GM20431 (cell line): ENCODE results near the gene LAIR1.
"Not testable (repeated sequence)": the region's sequence is repeated elsewhere in the genome, so short reads cannot be mapped to it uniquely, and the experiment has no call there.

Source experiments
- in situ Hi-C: fragments of 300-500 bp; cut with MseI, MboI; formaldehyde crosslinking; loops from one replicate; pipeline ENCODE4 v1.15.0; 2020; ENCODE audit warnings: low sequenced_read_pairs; ENCODE audit not compliant: unreplicated experiment

Gene LAIR1

DNA sequence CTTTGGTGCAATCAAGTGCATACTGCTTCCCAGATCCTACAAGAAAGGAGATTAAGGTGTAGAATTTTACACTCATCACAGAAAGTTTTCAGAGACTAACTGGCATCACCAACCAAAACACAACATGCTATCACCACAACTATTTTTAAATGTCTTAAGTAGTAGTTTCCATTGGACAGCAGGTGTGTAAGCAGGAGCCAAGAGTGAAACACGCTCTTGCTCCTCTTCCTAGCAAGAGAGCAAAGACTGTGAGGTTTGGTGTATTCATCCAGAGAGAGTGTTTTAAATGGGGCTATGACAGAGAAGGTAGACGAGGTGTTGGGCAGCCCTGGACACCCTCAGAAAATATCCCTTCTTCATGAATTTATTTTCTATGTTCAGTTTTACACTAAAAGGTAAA lies 13.3 kb downstream of the LAIR1 start:
- in situ Hi-C loops = no loop called here

DNA sequence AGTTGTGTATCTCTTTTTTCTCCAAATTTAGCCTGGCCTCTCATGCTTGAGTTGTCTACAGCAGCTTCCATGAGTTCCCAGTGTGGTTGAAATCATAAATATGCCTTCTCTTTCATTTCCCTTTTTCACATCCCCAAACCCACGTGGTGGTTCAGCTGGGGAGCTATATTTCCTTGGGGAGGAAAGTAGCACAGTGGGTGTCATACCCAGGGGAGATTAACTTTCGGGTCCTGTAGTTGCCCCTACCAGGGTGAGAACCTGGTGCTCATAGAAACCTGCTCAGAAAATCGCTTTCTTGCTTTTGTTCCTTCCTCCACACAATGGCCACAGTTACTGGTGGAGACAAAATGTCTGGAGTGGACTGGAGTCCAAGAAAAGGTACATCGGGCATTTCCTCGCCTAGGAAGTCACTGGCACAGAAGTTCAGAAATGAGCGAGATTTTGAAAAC lies 18.8 kb downstream of the LAIR1 start:
- in situ Hi-C loops = no loop called here

DNA sequence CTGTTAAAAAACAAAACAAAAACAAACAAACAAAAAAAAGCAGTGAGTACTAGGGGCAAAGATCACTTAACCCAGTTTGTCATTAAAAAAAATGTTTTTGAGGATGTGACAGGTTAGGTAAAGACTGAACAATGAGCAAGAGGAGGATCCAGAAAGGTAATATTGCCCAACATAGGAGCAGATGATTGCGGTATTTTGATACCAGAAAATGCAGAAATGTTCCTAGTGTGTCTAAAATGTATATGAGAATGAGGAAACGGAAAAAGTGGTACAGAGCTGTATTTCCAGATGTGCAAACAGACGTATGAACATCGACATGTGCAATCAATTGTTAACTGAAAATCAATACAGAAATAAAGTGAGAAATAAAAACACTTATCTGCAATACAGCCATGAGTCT lies 20.9 kb downstream of the LAIR1 start:
- in situ Hi-C loops = no loop called here

DNA sequence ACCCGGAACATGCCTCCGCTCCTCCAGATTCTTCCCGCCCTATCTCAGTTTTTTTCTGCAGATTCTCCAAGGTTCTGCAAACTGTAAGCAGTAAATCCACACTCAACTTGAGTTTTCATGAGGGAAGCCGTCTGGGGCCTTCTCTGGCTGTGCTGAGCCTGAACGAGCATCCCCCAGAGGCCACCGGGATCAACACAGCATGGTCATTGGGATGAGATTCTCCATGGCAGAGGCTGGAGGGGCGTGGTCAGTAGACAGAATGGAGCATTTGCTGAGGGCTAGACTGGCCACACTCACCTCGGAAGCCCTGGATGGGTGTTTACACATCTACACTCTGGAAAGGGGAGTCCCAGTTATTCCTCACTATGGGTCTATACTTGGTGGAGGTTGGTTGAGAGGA lies 23.4 kb downstream of the LAIR1 start:
- in situ Hi-C loops = no loop called here

DNA sequence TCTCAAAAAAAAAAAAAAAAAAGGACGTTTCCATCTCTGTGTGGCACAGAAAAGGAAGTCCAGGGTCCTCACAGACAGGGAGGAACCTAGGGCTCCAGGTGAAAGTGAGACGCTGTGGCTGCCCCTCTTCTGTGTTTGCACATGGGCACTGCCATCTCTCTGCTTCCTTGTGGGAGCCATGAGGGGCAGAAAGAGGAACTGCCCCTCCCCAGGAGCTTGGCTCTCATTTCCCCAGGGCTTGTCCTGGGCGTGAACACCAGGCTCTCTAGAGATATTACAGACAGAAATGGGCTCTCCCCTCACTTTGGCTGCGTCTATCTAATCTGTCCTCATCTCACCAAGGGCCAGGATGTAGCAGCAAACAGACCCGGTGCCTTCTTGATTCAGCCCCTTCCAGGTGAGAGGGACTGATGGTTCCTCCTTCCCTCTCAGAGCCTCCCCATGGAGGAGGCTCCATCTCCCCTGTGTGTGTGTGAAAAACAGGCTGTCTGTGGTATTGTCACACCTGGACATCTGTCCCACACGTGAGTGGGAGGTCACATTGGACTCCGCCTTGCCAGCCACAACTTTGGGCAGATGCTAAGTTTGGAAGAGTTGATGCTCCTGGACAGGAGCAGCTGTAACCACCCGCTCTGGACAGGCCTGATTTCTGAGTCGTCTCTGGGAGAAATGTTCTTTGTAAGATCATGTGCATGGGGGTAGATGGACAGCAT lies 24.9 kb downstream of the LAIR1 start:
- in situ Hi-C loops = no loop called here

DNA sequence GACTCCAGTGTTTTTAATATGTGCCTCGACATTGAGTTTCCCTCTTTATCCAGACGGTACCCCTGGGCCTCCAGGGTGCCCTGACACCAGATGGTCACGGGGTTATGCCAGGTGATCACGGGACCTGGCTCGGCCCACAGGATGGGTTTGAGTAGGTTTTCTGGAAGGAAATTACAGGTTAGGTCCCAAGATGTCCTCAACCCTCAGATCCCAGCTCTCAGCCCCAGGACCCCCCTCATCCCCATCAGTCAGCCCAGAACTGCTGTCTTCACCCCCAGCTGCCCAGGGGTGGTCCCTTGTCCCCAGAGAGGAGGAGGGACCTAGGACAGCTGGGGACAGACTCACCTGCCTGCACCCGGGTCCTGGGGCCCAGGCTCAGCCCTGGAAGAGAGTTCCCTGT lies 26.2 kb downstream of the LAIR1 start:
- in situ Hi-C loops = no loop called here

DNA sequence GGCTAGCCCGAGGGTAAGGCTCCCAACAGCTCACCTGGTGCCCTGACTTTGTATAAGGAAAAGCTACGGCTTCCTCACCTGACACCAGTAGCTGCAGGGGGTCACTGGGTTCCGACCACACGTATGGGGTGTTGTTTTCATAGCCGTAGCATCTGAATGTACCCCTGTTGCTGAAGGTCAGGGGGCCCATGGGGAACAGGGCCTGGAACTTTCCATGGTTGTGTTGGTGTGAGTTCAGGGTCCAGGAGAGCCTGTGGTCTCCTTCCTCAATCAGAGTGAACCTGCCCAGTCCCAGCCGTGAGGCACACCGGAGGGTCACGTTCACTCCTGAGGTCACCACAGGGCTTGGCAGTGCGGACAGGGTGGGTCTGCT lies 26.9 kb downstream of the LAIR1 start:
- in situ Hi-C loops = no loop called here

DNA sequence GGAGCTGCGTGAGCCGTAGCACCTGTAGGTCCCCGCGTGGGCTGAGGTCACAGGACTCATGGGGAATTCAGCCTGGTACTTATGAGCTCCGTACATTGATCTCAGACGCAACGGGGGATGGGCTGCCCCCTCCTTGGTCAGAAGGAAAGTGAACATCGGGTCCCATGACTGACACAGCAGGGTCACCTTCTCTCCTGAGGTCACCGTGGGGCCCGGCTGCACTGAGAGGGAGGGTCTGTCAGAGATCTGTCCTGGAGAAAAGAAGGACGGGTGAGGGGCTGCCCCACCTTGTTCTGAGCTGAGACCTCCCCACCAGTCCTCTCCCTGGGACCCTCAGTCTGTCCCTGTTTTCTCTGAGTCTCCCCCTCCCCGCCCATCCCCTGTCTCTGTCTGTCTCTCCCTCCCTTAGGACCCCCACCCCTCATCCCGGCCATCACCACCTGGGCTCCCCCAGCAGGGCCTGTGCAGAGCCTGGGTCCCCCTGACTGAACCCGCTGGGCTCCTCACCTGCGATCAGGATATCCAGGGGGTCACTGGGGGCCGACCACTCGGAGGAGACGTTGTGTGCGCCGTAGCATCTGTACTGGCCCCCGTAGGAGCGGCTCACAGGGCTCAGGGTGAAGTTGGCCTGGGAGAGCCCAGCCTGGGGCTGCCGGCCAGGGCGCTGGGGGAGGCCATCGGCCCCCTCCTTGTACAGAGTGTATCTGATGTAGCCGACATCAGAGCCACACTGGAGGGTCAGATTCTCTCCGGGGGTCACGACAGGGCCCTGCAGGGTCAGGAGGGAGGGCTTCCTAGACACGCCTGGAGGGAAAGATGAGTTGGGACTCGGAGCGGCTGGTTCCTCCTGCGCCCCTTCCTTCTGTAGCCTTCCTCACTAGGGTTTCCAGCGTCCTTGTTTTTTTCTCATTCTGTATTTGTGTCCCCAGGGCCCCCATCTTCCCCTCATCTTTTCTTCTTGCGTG lies 27.6 kb downstream of the LAIR1 start:
- in situ Hi-C loops = no loop called here

DNA sequence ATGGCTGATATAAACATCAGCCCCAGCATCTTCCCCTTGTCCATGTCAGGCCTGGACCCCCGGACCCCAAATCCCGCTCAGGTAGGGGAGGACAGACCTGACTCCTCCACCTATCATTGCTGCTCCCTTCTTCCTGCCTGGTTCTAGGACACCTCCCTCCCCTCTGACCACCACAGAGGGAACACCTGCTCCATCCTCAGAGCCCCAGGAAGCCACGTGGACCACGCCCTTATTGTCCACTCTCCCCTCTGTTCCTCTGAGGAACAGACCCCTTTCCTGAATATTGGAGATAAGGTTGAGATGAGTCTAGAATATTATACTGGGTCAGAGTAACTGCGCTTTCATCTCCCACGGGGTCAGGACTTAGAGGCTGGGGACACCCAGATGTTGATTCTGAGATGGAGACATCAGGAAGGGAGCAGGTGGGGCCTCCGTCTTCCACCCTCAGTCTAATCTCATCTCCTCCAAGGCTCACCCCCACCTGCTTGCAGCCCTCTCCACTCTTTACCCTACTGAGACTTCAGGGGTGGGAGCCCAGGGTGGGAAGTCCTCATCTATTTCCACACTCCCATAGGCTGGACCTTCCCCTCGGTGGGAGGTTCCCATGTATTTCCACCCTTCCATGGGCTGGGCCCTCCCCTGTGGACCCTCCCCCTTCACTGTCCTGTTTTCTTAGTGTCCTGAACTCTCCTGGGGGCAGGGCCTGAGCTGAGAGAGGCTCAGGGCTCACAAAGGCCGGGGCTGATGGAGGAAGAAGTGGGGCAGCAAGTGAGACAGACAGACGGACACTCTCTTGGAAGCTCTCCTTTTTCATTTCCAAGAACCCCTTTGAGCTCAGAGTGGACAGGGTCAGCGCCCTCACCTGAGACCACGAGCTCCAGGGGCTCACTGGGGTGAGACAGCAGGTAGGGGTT lies 28.5 kb downstream of the LAIR1 start:
- in situ Hi-C loops = no loop called here

DNA sequence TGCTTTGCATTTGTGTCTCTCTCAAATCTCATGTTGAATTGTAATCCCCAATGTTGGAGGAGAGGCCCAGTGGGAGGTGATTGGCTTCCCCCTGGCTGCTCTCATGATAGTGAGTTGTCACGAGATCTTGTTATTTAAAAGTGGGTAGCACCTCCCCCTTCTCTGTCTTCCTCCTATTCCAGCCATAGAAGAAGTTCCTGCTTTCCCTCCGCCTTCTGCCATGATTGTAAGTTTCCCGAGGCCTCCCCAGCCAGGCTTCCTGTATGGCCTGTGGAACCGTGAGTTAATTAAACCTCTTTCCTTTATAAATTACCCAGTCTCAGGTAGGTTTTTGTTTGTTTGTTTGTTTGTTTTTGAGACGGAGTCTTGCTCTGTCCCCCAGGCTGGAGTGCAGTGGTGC lies 29.6 kb downstream of the LAIR1 start:
- in situ Hi-C loops = no loop called here

DNA sequence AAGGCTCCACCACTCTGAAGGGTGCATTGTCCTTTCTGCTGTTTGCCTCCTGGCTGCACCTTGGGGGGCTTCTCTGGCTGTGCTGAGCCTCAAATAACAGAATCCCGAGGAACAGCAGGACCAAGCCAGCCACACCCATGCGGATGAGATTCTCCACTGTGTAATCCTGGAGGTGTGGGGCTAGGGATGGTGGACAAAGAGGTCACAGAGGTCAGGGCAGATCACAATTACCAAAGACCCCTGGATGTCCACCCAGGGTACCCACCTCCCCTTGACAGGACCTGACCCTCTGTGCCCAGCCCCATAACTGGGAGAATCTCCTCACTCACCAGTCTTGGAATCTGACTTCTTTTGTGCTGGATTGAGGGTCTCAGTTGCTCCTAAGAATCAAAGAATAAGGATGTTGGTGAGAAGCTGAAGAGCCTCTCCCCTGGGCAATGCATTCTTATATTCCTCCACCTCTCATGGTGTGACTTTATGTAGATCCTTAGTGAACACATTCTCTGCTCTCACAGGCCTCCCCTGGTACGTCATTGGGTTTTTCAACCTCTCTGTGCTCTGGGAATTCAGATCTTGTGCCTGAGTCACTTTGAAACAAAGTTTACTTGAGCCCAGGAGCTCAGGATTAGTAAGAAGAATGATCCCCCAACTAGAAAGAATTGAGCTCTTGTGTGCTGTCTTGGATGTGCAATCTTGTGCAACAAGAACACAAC lies 31.0 kb downstream of the LAIR1 start:
- in situ Hi-C loops = no loop called here

DNA sequence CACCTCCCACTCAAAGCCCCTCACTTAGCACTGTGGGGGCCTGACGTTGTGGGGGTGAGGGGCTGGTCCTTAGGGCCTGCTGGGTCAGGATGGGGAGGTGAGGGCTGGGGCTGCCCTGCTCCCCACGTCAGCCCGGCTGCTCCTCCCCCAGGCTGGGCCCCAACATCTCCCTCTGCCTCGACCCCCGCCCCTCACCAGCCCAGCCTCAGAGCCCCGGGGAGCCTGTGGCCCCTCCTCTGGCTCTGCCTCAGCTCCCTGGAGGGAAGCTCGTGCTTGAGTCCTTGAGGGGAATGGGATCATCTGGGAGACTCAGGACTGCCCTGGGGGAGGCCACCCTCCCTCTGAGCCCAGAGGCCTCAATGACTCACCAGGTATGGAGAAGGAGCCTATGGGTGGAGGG lies 32.6 kb downstream of the LAIR1 start:
- in situ Hi-C loops = no loop called here

DNA sequence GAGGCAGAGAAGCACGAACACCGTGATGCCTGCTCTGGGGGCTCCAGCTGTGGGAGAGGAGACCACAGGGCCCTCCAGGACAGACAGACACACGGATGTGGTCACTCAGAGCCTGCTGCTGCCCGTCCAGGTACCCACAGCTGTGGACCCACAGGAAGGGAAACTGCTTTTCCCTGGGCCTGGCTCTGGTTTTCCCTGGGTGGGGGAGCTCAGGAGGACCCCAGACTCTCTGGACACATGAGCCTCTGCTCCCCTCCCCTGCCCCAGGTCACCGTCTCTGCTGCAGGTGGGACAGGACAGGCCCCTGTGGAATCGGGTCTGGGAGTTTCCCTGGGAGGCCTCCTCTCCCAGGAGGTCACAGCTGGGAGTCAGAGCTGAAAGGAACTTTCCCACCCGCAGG lies 33.1 kb downstream of the LAIR1 start:
- in situ Hi-C loops = no loop called here

DNA sequence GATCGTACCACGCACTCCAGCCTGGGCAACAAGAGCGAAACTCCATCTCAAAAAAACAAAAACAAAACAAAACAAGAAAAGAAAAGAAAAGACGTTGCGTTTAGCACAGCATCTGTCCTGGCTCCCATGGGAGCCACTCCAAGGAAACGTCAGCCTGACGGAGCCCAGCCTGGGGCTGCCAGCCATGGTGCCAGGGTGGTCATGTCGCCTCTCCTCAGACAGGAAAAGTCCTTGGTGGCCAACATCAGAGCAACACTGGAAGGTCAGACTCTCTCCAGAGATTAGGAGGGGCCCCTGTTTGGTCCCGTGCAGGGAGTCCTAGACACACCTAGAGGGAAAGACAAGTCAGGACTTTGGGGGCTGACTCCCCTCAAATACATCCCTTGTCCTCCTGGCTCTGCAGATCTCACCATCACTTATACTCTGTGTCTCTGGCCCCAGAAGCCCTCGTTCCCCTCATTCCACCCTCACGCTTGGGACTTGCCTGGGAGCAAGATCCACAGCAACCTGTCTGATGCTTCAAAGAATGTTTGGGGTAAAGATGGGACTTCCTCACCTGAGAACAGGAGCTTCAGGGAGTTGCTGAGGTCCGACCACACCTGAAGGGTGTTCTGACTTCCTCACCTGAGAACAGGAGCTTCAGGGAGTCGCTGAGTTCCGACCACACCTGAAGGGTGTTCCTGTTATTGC lies 35.1 kb downstream of the LAIR1 start:
- in situ Hi-C loops = no loop called here

DNA sequence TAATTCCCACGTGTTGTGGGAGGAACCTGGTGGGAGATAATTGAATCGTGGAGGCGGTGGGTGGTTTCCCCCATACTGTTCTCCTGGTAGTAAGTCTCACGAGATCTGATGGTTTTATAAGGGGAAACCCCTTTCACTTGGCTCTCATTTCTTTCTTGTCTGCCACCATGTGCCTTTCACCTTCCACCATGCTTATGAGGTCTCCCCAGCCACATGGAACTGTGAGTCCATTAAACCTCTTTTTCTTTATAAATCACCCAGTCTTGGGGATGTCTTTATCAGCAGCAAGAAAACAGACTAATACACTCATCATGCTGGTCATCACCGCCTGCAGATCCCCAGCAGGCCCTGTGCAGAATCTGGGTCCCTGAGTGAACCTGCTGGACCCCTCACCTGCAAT lies 36.0 kb downstream of the LAIR1 start:
- in situ Hi-C loops = not testable (repeated sequence)

DNA sequence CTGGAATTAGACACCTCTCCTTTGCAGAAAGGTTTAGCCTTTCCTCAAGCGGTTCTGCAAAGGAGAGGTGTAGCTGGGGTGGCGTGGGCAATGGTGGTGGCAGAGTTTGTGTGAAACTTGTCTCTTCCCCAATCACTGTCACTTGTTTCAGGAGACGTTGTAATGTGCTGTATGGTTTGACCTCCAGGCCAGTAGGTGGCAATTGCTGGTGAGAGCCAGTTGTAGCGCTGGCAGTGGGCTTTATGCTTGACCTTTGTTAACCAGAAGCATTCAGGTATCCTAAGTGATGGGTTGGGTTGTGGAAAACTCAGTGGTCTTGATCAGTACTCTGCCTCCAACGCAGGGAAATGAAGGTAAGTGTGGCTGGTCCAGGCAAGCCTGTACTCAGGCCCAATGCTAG lies 39.1 kb downstream of the LAIR1 start:
- in situ Hi-C loops = no loop called here

DNA sequence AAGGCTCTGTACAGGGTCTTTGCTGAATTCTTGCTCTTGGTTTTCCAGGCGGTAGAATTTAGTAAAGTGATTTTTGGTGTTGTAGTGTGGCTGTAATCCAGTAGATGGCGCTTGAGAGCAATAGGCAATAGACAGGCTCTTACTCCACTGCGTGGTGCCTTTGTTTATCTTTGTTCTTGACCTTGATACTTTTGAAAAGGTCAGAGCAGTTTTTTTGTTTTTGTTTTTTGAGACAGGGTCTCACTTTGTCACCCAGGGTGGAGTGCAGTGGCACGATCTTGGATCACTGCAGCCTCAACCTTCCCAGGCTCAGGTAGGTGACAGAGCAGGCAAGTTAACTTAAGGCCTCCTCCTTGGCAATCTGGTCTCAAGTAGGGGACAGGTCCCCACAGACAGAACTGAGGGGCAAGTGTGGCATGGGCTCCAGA lies 39.5 kb downstream of the LAIR1 start:
- in situ Hi-C loops = no loop called here

DNA sequence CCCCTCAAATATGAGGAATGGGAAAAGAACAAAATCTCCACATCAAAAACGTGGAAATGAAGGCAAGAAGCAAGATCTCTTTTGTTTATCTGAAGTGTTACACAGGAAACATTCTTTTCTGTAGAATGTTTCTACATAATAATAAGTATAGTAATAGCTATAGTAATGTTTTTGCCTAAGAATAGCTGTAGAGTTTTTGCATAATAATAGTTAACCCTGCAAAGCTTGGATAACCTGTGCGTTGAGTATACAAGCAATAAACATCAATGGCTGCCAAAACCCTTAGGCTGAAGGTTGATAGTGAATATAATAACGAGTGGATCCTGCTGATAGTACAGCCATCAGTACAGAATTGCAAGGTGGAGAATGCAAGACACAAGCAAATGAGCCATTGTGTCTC lies 40.7 kb downstream of the LAIR1 start:
- in situ Hi-C loops = no loop called here

DNA sequence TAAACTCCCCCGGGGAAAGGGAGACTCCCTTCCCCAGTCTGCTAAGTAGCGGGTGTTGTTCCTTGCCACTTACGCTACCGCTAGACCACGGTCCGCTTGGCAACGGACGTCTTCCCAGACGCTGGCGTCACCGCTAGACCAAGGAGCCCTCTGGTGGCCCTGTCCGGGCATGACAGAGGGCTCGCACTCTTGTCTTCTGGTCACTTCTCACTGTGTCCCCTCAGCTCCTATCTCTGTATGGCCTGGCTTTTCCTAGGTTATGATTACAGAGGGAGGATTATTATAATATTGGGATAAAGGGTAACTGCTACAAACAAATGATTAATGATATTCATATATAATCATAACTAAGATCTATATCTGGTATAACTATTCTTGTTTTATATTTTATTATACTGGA lies 41.8 kb downstream of the LAIR1 start:
- in situ Hi-C loops = not testable (repeated sequence)
